IPS DF 6.9 (cell line): ENCODE data around the gene PMEPA1.

Source experiments
- DNase-seq: peaks from one replicate; pipeline ENCODE4 v3.0.0-alpha.2; 2013; ENCODE audit warnings: low read depth, low spot score
- H3K27ac ChIP-seq: one replicate; pipeline ENCODE4 v1.5.1; 2013; ENCODE audit warnings: low read length, control low read depth
- H3K27me3 ChIP-seq: 2 replicates; pipeline ENCODE4 v1.6.1; 2013; ENCODE audit warnings: mild to moderate bottlenecking, low read length; ENCODE audit not compliant: control insufficient read depth, insufficient read depth
- H3K36me3 ChIP-seq: 2 replicates; pipeline ENCODE4 v1.6.1; 2013; ENCODE audit warnings: low read length; ENCODE audit not compliant: control insufficient read depth, insufficient read depth
- H3K4me1 ChIP-seq: 2 replicates; pipeline ENCODE4 v1.6.1; 2013; ENCODE audit warnings: low read length; ENCODE audit not compliant: control insufficient read depth, insufficient read depth
- H3K4me3 ChIP-seq: 2 replicates; pipeline ENCODE4 v1.5.1; 2013; ENCODE audit warnings: mild to moderate bottlenecking, low read length
- H3K9me3 ChIP-seq: 2 replicates; pipeline ENCODE4 v1.6.1; 2013; ENCODE audit warnings: low read length, inconsistent platforms; ENCODE audit not compliant: control insufficient read depth, insufficient read depth
- WGBS: extraction: QIAGEN DNeasy Blood & Tissue Kit; methylation state at CpG from one replicate; pipeline ENCODE4 v1.1.7; 2013; ENCODE audit warnings: mixed read lengths, missing lambda C conversion rate; ENCODE audit not compliant: insufficient read length, insufficient coverage; 5-methylcytosine and 5-hydroxymethylcytosine counted together

PMEPA1 gene

GRCh38 chr20:57737349-57737748, 27.5 kb upstream of the PMEPA1 start:
- Histone ChIP-seq H3K27me3 (no peaks in the 10 kb centered on the region), H3K36me3 (no peaks in the 10 kb centered on the region), H3K4me1 (peaks cover 1% of the 10 kb centered on the region), H3K27ac (no peak overlapping the region), H3K9me3 (no peaks in the 10 kb centered on the region), H3K4me3 (no peak overlapping the region)
- no peak for DNase-seq
- no CpG with 5 or more reads among the region's 4 CpGs for WGBS

- Histone ChIP-seq H3K4me1 (peaks cover 1% of the 10 kb centered on the region; the same call in 1 of the 2 replicates), H3K27ac (no peak overlapping the region), H3K9me3 (no peaks in the 10 kb centered on the region), H3K27me3 (no peaks in the 10 kb centered on the region), H3K4me3 (no peak overlapping the region), H3K36me3 (no peaks in the 10 kb centered on the region)
- WGBS = no CpG with 5 or more reads among the region's 10 CpGs
- no peak for DNase-seq
Observed at GRCh38 chr20:57736738-57737347, 27.0 kb upstream of the PMEPA1 start.

DNA sequence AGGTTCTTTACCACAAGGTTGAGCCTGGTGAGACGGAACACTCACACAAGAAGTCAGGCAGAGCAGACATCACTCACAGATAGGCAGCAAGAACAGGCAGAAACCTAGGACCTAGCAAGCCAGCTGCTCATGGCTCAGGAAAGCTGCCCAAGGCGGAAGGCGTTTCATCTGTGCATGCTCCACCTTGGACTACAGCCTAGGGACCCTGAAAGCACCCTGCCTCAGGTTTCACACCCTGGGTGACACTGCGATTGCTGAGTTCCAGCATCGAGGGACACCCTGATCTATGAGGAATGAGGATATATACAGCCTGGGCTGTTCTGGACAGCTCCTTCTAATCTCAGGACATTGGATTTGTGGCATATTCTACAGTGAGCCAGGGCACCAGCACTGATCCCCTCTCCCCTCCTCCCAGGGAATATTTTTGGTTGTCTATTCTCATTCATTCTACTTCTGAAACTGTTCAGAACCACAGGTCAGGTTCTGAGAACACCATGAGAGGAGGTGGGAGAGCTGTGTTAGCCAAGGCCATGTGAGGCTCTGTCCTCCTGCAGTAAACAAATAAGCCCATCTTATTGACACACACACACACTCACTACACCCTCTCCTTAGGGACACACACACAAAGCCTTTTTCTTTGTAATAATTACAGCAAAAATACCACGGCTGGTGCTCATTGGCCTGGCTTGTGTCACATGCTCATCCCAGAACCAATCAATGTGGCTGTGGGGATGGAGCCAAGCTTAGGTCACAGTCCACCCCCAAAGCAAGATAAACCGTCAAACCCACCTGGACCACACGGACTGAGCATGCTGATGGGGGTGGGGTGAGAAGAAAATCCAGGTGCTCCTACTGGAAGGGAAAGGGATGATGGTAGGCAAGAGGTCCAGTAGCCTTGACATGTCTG, 26.3 kb upstream of the PMEPA1 start:
- no CpG with 5 or more reads among the region's 8 CpGs for WGBS
- Histone ChIP-seq H3K4me3 (no peak overlapping the region), H3K36me3 (no peaks in the 10 kb centered on the region), H3K27ac (no peak overlapping the region), H3K27me3 (no peaks in the 10 kb centered on the region), H3K4me1 (peaks cover 1% of the 10 kb centered on the region; the same call in 1 of the 2 replicates), H3K9me3 (no peaks in the 10 kb centered on the region)
- no peak for DNase-seq

DNA sequence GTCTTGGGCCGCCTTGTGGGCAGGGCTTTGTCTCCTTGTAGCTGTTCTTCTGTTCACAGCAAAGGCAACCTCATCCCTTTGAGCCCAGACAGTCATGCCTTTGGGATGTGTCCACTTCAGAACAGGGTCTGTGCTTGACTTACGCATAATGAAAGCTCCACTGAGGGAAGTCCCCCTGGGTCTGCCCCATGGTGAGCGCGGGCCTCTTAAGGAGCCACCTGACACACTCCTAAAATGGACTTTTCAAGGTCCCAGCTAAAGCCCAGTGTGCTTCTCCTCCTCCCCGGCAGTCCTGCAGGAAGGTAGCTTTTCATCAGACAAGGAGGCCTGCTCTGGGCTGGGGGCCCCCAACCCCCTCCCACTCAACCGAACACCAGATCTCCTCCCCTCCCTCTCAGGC, 24.9 kb upstream of the PMEPA1 start:
- no peaks in the 10 kb centered on the region for H3K36me3 ChIP-seq
- no peak overlapping the region for H3K27ac ChIP-seq
- WGBS = no CpG with 5 or more reads among the region's 6 CpGs
- no peak for DNase-seq
- no peak overlapping the region for H3K4me3 ChIP-seq
- H3K27me3 ChIP-seq = no peaks in the 10 kb centered on the region
- H3K4me1 ChIP-seq = peaks cover 1% of the 10 kb centered on the region; the same call in 1 of the 2 replicates
- H3K9me3 ChIP-seq = no peaks in the 10 kb centered on the region

DNA sequence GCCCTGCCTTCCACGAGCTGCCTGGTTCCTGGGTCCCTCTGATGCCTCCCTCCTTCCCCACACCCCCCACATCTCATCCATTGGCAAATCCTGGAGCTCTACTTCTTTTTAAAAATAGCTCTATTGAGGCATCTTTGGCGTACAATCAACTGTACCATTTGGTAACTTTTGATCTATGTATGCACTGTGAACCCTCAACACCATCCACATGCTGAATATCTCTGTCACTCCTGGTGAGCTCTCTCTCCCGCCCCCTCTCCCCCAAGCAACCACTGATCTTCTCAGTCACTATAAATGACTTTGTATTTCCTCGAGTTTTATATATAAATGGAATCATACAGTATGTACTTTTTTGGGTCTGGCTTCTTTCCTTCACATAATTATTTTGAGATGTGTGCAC, 22.4 kb upstream of the PMEPA1 start:
- DNase-seq = no peak
- Histone ChIP-seq H3K9me3 (no peaks in the 10 kb centered on the region), H3K4me1 (peaks cover 1% of the 10 kb centered on the region; the same call in 1 of the 2 replicates), H3K27ac (no peak overlapping the region), H3K36me3 (no peaks in the 10 kb centered on the region), H3K4me3 (no peak overlapping the region), H3K27me3 (no peaks in the 10 kb centered on the region)
- no CpG with 5 or more reads among the region's 4 CpGs for WGBS

- no peaks in the 10 kb centered on the region for H3K36me3 ChIP-seq
- DNase-seq = no peak
- WGBS = no CpG with 5 or more reads among the region's 4 CpGs
- H3K9me3 ChIP-seq = no peaks in the 10 kb centered on the region
- no peaks in the 10 kb centered on the region; the same call in 1 of the 2 replicates for H3K4me1 ChIP-seq
- H3K27ac ChIP-seq = no peak overlapping the region
- no peak overlapping the region for H3K4me3 ChIP-seq
- no peaks in the 10 kb centered on the region for H3K27me3 ChIP-seq
Observed at GRCh38 chr20:57728762-57729161, 18.9 kb upstream of the PMEPA1 start.

GRCh38 chr20:57727863-57728262, 18.0 kb upstream of the PMEPA1 start:
- H3K36me3 ChIP-seq = no peaks in the 10 kb centered on the region
- no CpG with 5 or more reads among the region's 3 CpGs for WGBS
- no peaks in the 10 kb centered on the region for H3K27me3 ChIP-seq
- no peak overlapping the region for H3K4me3 ChIP-seq
- H3K9me3 ChIP-seq = no peaks in the 10 kb centered on the region
- no peaks in the 10 kb centered on the region; the same call in 1 of the 2 replicates for H3K4me1 ChIP-seq
- no peak overlapping the region for H3K27ac ChIP-seq
- DNase-seq = no peak

GRCh38 chr20:57725636-57726035, 15.8 kb upstream of the PMEPA1 start:
- WGBS = no CpG with 5 or more reads among the region's 9 CpGs
- no peaks in the 10 kb centered on the region for H3K9me3 ChIP-seq
- no peaks in the 10 kb centered on the region for H3K36me3 ChIP-seq
- H3K4me3 ChIP-seq = no peak overlapping the region
- no peaks in the 10 kb centered on the region for H3K27me3 ChIP-seq
- H3K27ac ChIP-seq = no peak overlapping the region
- no peak for DNase-seq
- no peaks in the 10 kb centered on the region; the same call in 1 of the 2 replicates for H3K4me1 ChIP-seq

GRCh38 chr20:57724610-57725405, 15.0 kb upstream of the PMEPA1 start:
- no peaks in the 10 kb centered on the region for H3K9me3 ChIP-seq
- H3K27ac ChIP-seq = no peak overlapping the region
- WGBS = no CpG with 5 or more reads among the region's 16 CpGs
- H3K27me3 ChIP-seq = no peaks in the 10 kb centered on the region
- no peaks in the 10 kb centered on the region for H3K4me1 ChIP-seq
- H3K36me3 ChIP-seq = no peaks in the 10 kb centered on the region
- no peak overlapping the region for H3K4me3 ChIP-seq
- DNase-seq = no peak

DNA sequence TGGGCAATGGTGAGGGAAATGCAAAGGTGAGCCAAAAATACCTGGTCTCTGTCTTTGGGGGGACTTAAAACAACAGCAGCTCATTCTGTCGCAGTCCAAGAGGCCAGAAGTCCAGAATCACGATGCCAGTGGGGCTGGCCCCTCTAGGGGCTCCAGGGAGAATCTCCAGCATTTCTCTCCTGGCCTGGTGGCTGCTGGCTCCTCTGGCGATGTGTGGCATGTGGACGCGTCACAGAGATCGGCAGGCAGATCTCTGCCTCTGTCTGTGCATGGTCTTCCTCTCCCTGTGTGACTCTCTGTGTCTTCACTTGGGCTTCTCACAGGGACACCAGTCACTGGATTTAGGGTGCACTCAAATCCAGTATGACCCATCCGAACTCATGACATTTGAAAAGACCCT, 14.0 kb upstream of the PMEPA1 start:
- no peaks in the 10 kb centered on the region for H3K27me3 ChIP-seq

More for the DNA sequence above, 14.0 kb upstream of the PMEPA1 start:
- WGBS = no CpG with 5 or more reads among the region's 7 CpGs
- Histone ChIP-seq H3K36me3 (no peaks in the 10 kb centered on the region), H3K4me3 (no peak overlapping the region), H3K9me3 (no peaks in the 10 kb centered on the region), H3K4me1 (no peaks in the 10 kb centered on the region), H3K27ac (no peak overlapping the region)
- no peak for DNase-seq
